Endothelial cell of umbilical vein (primary cell): Measurements from ENCODE around the gene ARPC5L. TPM values are rescaled to one million over a fixed set of nuclear protein-coding genes. Genes with fewer than 3 reads are reported as not detected.

Experiments
- BruUV-seq: library from RNA; stranded (reverse); fragments of 400-500 nt; replicated peaks from 2 replicates; lab custom pipeline; 2021; lab: Mats Ljungman, UMichigan
- CTCF ChIA-PET: fragments of 300-600, 350-600 bp; sonication (Branson Sonifier 250); formaldehyde crosslinking; loops from one replicate; lab custom pipeline; 2021; ENCODE audit warnings: antibody characterized with exemption, inconsistent platforms; lab: Charles Lee
- POLR2A ChIA-PET: fragments of 300-600, 350-600 bp; sonication (Branson Sonifier 250); formaldehyde crosslinking; loops from one replicate; lab custom pipeline; 2021; ENCODE audit warnings: antibody characterized with exemption, inconsistent platforms; lab: Charles Lee
- DNase-seq: peaks from one replicate; pipeline ENCODE4 v3.0.0-alpha.2; 2011; ENCODE audit warnings: low read depth, low spot score
- FAIRE-seq: peaks from 2 replicates; lab custom pipeline; 2011; peaks lifted over from hg19 to GRCh38; lab: Jason Lieb, UNC
- H2AFZ ChIP-seq: 2 replicates; pipeline ENCODE4 v1.6.0; 2012; ENCODE audit warnings: low read depth, low read length, control low read depth, inconsistent platforms
- H3K27ac ChIP-seq: 2 replicates; pipeline ENCODE4 v1.5.1; 2011; ENCODE audit warnings: low read depth, mild to moderate bottlenecking, control low read depth, low read length, moderate library complexity; ENCODE audit not compliant: insufficient read depth
- H3K27me3 ChIP-seq, 2 experiments: 2 replicates each; pipeline versions ENCODE4 v1.6.0 to v1.6.1; 2011; ENCODE audit warnings: low read length in 2 of 2, mixed read lengths in 1 of 2; ENCODE audit not compliant: control insufficient read depth in 2 of 2, insufficient read depth in 2 of 2
- H3K36me3 ChIP-seq, 2 experiments: 2 replicates in 1 of 2; 3 replicates in 1 of 2; pipeline ENCODE4 v1.5.1; 2011; ENCODE audit warnings: low read length in 2 of 2, mild to moderate bottlenecking in 1 of 2, moderate library complexity in 1 of 2; ENCODE audit not compliant: control insufficient read depth in 2 of 2, insufficient read depth in 2 of 2; ENCODE audit errors: extremely low read depth in 1 of 2
- H3K4me1 ChIP-seq: 3 replicates; pipeline ENCODE4 v1.5.1; 2011; ENCODE audit warnings: mild to moderate bottlenecking, low read length; ENCODE audit not compliant: control insufficient read depth, insufficient read depth; ENCODE audit errors: extremely low read depth
- H3K4me2 ChIP-seq: 2 replicates; pipeline ENCODE4 v1.6.1; 2011; ENCODE audit warnings: low read length, control low read depth, mixed read lengths; ENCODE audit not compliant: insufficient read depth
- H3K4me3 ChIP-seq, 3 experiments: fragments of 200-600 bp in 1 of 3; sonication (generic), shearing (Covaris generic) in 1 of 3; replicated peaks in 1 of 3; 2 replicates each; pipeline ENCODE4 v1.5.1; 2011 to 2016; ENCODE audit warnings: control low read depth in 3 of 3, low read length in 3 of 3, mild to moderate bottlenecking in 2 of 3, inconsistent platforms in 1 of 3, low read depth in 1 of 3, moderate library complexity in 1 of 3; ENCODE audit not compliant: insufficient read depth in 1 of 3
- H3K79me2 ChIP-seq: 2 replicates; pipeline ENCODE4 v1.6.0; 2012; ENCODE audit warnings: low read length, inconsistent platforms; ENCODE audit not compliant: control insufficient read depth, insufficient read depth
- H3K9ac ChIP-seq: replicated peaks from 2 replicates; pipeline ENCODE3; 2011; ENCODE audit warnings: low read length, control low read depth; ENCODE audit not compliant: insufficient read depth; ENCODE audit errors: extremely low read depth
- H3K9me1 ChIP-seq: replicated peaks from 3 replicates; pipeline ENCODE4 v1.6.0; 2011; ENCODE audit warnings: mild to moderate bottlenecking, low read length; ENCODE audit not compliant: control insufficient read depth, insufficient read depth; ENCODE audit errors: extremely low read depth
- H3K9me3 ChIP-seq: replicated peaks from 2 replicates; pipeline ENCODE4 v1.5.1; 2012; ENCODE audit warnings: low read length, inconsistent platforms; ENCODE audit not compliant: control insufficient read depth, insufficient read depth
- H4K20me1 ChIP-seq: replicated peaks from 2 replicates; pipeline ENCODE3; 2011; ENCODE audit warnings: mild to moderate bottlenecking, low read length; ENCODE audit not compliant: control insufficient read depth, insufficient read depth; ENCODE audit errors: extremely low read depth
- CTCF ChIP-seq, 2 donors: IDR thresholded peaks; 1 replicate in 1 of 2; 2 replicates in 1 of 2; pipeline ENCODE4 v1.5.1; 2011; ENCODE audit warnings: low read length in 2 of 2, mild to moderate bottlenecking in 2 of 2, moderate library complexity in 2 of 2, control low read depth in 1 of 2, inconsistent platforms in 1 of 2, low read depth in 1 of 2; ENCODE audit not compliant: insufficient read depth in 1 of 2; ENCODE audit errors: extremely low read depth in 1 of 2
- EZH2 ChIP-seq: IDR thresholded peaks from 2 replicates; pipeline ENCODE4 v1.6.1; 2012; ENCODE audit warnings: borderline replicate concordance, low read depth, mild to moderate bottlenecking, moderate library complexity, low read length, inconsistent platforms; ENCODE audit not compliant: severe bottlenecking
- FOS ChIP-seq: IDR thresholded peaks from 2 replicates; pipeline ENCODE4 v1.6.1; 2011; ENCODE audit warnings: mild to moderate bottlenecking, low read length, moderate library complexity, borderline replicate concordance; ENCODE audit not compliant: insufficient read depth
- GATA2 ChIP-seq: IDR thresholded peaks from 2 replicates; pipeline ENCODE4 v1.7.0; 2011; ENCODE audit warnings: low read depth, mild to moderate bottlenecking, moderate library complexity, mixed read lengths, low read length; ENCODE audit not compliant: insufficient read length, insufficient read depth
- JUN ChIP-seq: IDR thresholded peaks from 2 replicates; pipeline ENCODE4 v1.6.1; 2011; ENCODE audit warnings: borderline replicate concordance, low read depth; ENCODE audit not compliant: insufficient read length, insufficient read depth
- MAX ChIP-seq: IDR thresholded peaks from 2 replicates; pipeline ENCODE4 v1.6.1; 2011; ENCODE audit not compliant: insufficient read depth, insufficient read length
- MYC ChIP-seq: IDR thresholded peaks from one replicate; pipeline ENCODE4 v1.6.1; 2011; ENCODE audit warnings: mild to moderate bottlenecking, low read depth, low read length
- POLR2A ChIP-seq: IDR thresholded peaks from 2 replicates; pipeline ENCODE4 v1.6.1; 2012; ENCODE audit warnings: low read depth, mild to moderate bottlenecking, control low read depth, low read length
- POLR2AphosphoS5 ChIP-seq: IDR thresholded peaks from 2 replicates; pipeline ENCODE4 v1.6.1; 2012; ENCODE audit warnings: low read depth, mild to moderate bottlenecking, control low read depth, low read length, moderate library complexity; ENCODE audit not compliant: insufficient read depth
- dilution Hi-C: fragments of 300-500 bp; cut with MboI; formaldehyde crosslinking; loops from one replicate; pipeline ENCODE4 v1.15.0; 2019; ENCODE audit warnings: low sequenced_read_pairs; ENCODE audit not compliant: extremely low pct_ligation_motif_present
- intact Hi-C: fragments of 100-400 bp; cut with micrococcal nuclease; formaldehyde crosslinking; loops from one replicate; pipeline ENCODE4 v1.10.0; 2022
- polyA plus RNA-seq, 4 experiments: library from polyadenylated mRNA; depleted of rRNA in 3 of 4; stranded (reverse) in 3 of 4; unstranded in 1 of 4; fragments of >200 nt; gene quantifications; 2 replicates each; pipeline versions ENCODE4 v1.2.1 to v1.2.3, GENCODE V29; 2011 to 2012; ENCODE audit warnings: missing spikeins in 1 of 4
- total RNA-seq: library from RNA; stranded (reverse); gene quantifications from 2 replicates; pipeline ENCODE4 v1.2.3, GENCODE V29; 2021

ARPC5L gene
- total and polyA plus RNA-seq, 2 donors (not counting 3 experiments of a cell fraction or from before 2014, with no cell fraction given): 60.7 to 68.1 TPM

- Histone ChIP-seq H3K79me2 (no peaks in the 10 kb centered on the region), H3K9me1 (no peaks in the 10 kb centered on the region), H3K9ac (no peak overlapping the region), H3K4me2 (no peak overlapping the region), H4K20me1 (no peaks in the 10 kb centered on the region), H2AFZ (no peak overlapping the region), H3K4me3 (no peak overlapping the region), H3K4me1 (no peaks in the 10 kb centered on the region), H3K27me3 (no peaks in the 10 kb centered on the region), H3K36me3 (peaks cover 0 to 39% of the 10 kb centered on the region in 2 experiments), H3K9me3 (no peaks in the 10 kb centered on the region), H3K27ac (no peak overlapping the region)
- ChIA-PET CTCF (no interaction called here), POLR2A (no interaction called here)
- dilution Hi-C loops (no loop called here), intact Hi-C loops (no loop called here)
- TF ChIP-seq FOS (no peak), MAX (no peak), CTCF (IDR thresholded peaks at IDR 0.05; ENCODE audit: extremely low read depth in 1 of 2, insufficient read depth in 1 of 2, low read depth in 1 of 2, low read length in 2 of 2) (no peak), POLR2A (no peak), GATA2 (no peak), EZH2 (no peak), JUN (no peak), MYC (no peak), POLR2AphosphoS5 (no peak)
- FAIRE-seq (no peak), DNase-seq (no peak)
- no TSS peak for BruUV-seq
Observed at GRCh38 chr9:124886461-124886860, 24.5 kb downstream of the ARPC5L start.
